HG02798 (cell line): ENCODE data around the gene DHRS7.

ENCODE experiments used
- ATAC-seq: cut with Tn5 transposase; IDR thresholded peaks from one replicate; pipeline ENCODE4 v1.9.1; 2021; ENCODE audit warnings: mild to moderate bottlenecking; ENCODE audit not compliant: unreplicated experiment, poor library complexity

DHRS7 gene

GRCh38 chr14:60164712-60165546 is at the start of gene DHRS7:
Gene DHRS7 (minus strand): TSS chr14:60165398. CDS start chr14:60165309, 89 bp downstream.
- peak; percentile 93 for ATAC-seq

- ATAC-seq: no peak
Observed at GRCh38 chr14:60214415-60215126, 49.4 kb upstream of the DHRS7 start.

- ATAC-seq: no peak
Observed at GRCh38 chr14:60214003-60214402, 48.8 kb upstream of the DHRS7 start.

GRCh38 chr14:60212503-60213371 is 47.5 kb upstream of the DHRS7 start:
- peak; percentile 92 for ATAC-seq

GRCh38 chr14:60211153-60211552 is 46.0 kb upstream of the DHRS7 start:
- no peak for ATAC-seq

GRCh38 chr14:60210703-60211102 is 45.5 kb upstream of the DHRS7 start:
- no peak for ATAC-seq

GRCh38 chr14:60206837-60207533 is 41.8 kb upstream of the DHRS7 start:
- peak; percentile 36 for ATAC-seq

- no peak for ATAC-seq
Observed at GRCh38 chr14:60206249-60206670, 41.1 kb upstream of the DHRS7 start.

GRCh38 chr14:60204843-60205774 is 39.9 kb upstream of the DHRS7 start:
- ATAC-seq: peak; percentile 62

- peak; percentile 78 for ATAC-seq
Observed at GRCh38 chr14:60204104-60204842, 39.1 kb upstream of the DHRS7 start.

- no peak for ATAC-seq
Observed at GRCh38 chr14:60199321-60199720, 34.1 kb upstream of the DHRS7 start.

GRCh38 chr14:60197629-60198303 is 32.6 kb upstream of the DHRS7 start:
- ATAC-seq: no peak

- no peak for ATAC-seq
Observed at GRCh38 chr14:60196291-60196690, 31.1 kb upstream of the DHRS7 start.

- ATAC-seq: peak; percentile 79
Observed at GRCh38 chr14:60195179-60195810, 30.1 kb upstream of the DHRS7 start.

- ATAC-seq: peak; percentile 52
Observed at GRCh38 chr14:60189923-60190840, 25.0 kb upstream of the DHRS7 start.

- no peak for ATAC-seq
Observed at GRCh38 chr14:60188696-60189095, 23.5 kb upstream of the DHRS7 start.
